A673 (cell line): ENCODE data around the gene PRSS56. TPM values are rescaled to one million over a fixed set of nuclear protein-coding genes. Genes with fewer than 3 reads are reported as not detected.
A peak's percentile ranks its signal among the peaks of the same experiment; 100 is the strongest.

Experiments
- BruUV-seq: library from RNA; stranded (reverse); fragments of 400-500 nt; replicated peaks from 2 replicates; lab custom pipeline; 2021; lab: Mats Ljungman, UMichigan
- CTCF ChIA-PET: fragments of 300-600 bp; sonication (Branson Sonifier 250); formaldehyde crosslinking; loops from one replicate; lab custom pipeline; 2022; ENCODE audit warnings: antibody characterized with exemption; lab: Charles Lee
- POLR2A ChIA-PET: fragments of 300-600 bp; sonication (Branson Sonifier 250); formaldehyde crosslinking; loops from one replicate; lab custom pipeline; 2022; ENCODE audit warnings: antibody characterized with exemption; ENCODE audit not compliant: low non-redundant PET; lab: Charles Lee
- DNase-seq: peaks from one replicate; pipeline ENCODE4 v3.0.0-alpha.2; 2015; ENCODE audit warnings: low spot score
- H3K27ac ChIP-seq: fragments of 200-600 bp; sonication (generic); 2 replicates; pipeline ENCODE4 v1.5.1; 2016; ENCODE audit warnings: mixed run types, low read depth, mild to moderate bottlenecking, mixed read lengths, antibody characterized with exemption, low read length; ENCODE audit not compliant: poor library complexity, severe bottlenecking
- H3K27me3 ChIP-seq: fragments of 200-600 bp; sonication (generic); replicated peaks from 2 replicates; pipeline ENCODE4 v1.6.1; 2017; ENCODE audit warnings: mixed run types, low read depth, mild to moderate bottlenecking, mixed read lengths, antibody characterized with exemption, low read length; ENCODE audit not compliant: insufficient read depth, poor library complexity
- H3K36me3 ChIP-seq: fragments of 200-600 bp; sonication (generic); 2 replicates; pipeline ENCODE4 v1.6.1; 2016; ENCODE audit warnings: mixed run types, mild to moderate bottlenecking, mixed read lengths, antibody characterized with exemption, low read length; ENCODE audit not compliant: insufficient read depth, poor library complexity, severe bottlenecking
- H3K4me1 ChIP-seq: fragments of 200-600 bp; sonication (generic); 2 replicates; pipeline ENCODE4 v1.6.1; 2017; ENCODE audit warnings: mixed run types, mild to moderate bottlenecking, mixed read lengths, antibody characterized with exemption, low read length; ENCODE audit not compliant: insufficient read depth, poor library complexity, severe bottlenecking
- H3K4me3 ChIP-seq: fragments of 200-600 bp; sonication (generic); 2 replicates; pipeline ENCODE4 v1.5.1; 2016; ENCODE audit warnings: low read depth, mixed run types, mild to moderate bottlenecking, mixed read lengths, low read length; ENCODE audit not compliant: poor library complexity, severe bottlenecking
- H3K9me3 ChIP-seq: fragments of 200-600 bp; sonication (generic); 2 replicates; pipeline ENCODE4 v1.6.1; 2016; ENCODE audit warnings: mixed run types, low read depth, mild to moderate bottlenecking, mixed read lengths, antibody characterized with exemption, low read length; ENCODE audit not compliant: poor library complexity, severe bottlenecking
- CTCF ChIP-seq: fragments of 300-800, 200-600 bp; sonication (generic); conservative IDR thresholded peaks from 2 replicates; pipeline ENCODE4 v1.5.1; 2017; ENCODE audit warnings: low read depth, mild to moderate bottlenecking, antibody characterized with exemption, low read length, moderate library complexity, mixed read lengths
- EZH2 ChIP-seq: fragments of 200-600 bp; sonication (generic); IDR thresholded peaks from 2 replicates; pipeline ENCODE4 v1.6.1; 2017; ENCODE audit warnings: borderline replicate concordance, low read depth, mild to moderate bottlenecking, mixed read lengths, antibody characterized with exemption, low read length; ENCODE audit not compliant: poor library complexity, severe bottlenecking
- intact Hi-C: fragments of 100-400 bp; cut with micrococcal nuclease; formaldehyde crosslinking; loops from one replicate; pipeline ENCODE4 v1.10.0; 2022; ENCODE audit not compliant: unreplicated experiment
- total RNA-seq: library from RNA; stranded (reverse); gene quantifications from 2 replicates; pipeline ENCODE4 v1.2.3, GENCODE V29; 2021

PRSS56 gene
- total RNA-seq, 1 experiment from 2014 or later, result not detected

DNA sequence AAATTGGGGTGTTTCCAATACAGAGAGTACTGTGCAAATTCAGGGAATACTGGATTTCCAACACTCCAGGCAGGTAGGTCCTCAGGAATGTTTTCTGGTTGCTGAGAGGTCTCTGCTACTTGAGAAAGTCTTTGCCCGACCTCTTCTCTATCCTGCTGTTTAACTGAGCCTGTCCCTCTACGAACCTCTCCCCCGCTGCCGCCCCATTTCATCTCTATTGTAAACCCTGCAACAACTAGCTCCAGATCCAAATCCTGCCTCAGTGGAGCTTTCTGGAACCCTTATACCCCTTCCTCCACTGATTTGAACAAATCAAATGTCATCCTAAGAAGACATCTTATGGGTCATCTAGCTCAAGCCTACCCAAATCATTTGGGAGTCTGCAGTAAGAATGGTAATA lies 31.6 kb downstream of the PRSS56 start:
- intact Hi-C loops, result no loop called here
- TF ChIP-seq EZH2, result no peak
- no peak for TF ChIP-seq CTCF
- Histone ChIP-seq H3K36me3 (peaks cover 18% of the 10 kb centered on the region), H3K4me1 (peaks cover 8% of the 10 kb centered on the region), H3K27ac (no peak overlapping the region), H3K4me3 (peak overlapping the region; percentile 76), H3K9me3 (no peaks in the 10 kb centered on the region), H3K27me3 (no peaks in the 10 kb centered on the region)
- POLR2A ChIA-PET, result no interaction called here
- DNase-seq, result no peak
- no TSS peak for BruUV-seq
- CTCF ChIA-PET, result no interaction called here

DNA sequence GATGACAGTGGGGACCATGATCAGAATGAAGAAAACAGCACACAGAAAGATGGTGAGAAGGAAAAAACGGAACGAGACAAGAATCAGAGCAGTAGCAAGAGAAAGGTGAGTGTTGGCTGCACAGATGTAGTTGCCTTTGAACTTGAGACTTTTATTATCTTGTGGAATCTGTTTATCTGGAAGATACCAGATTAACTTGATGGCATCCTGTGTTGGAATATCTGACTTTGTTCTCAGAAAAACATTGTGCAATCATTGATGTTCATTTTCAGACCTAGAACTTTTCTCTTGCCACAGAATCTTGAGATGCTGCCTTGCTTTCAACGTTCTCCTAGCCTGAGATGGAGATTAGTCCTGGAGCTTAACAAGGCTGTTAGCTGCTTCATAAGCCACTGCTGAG lies 36.2 kb downstream of the PRSS56 start:
- H3K36me3 ChIP-seq, result peaks cover 43% of the 10 kb centered on the region
- ChIA-PET POLR2A (no interaction called here), CTCF (no interaction called here)
- no peaks in the 10 kb centered on the region for H3K9me3 ChIP-seq
- no TSS peak for BruUV-seq
- H3K4me1 ChIP-seq, result peaks cover 6% of the 10 kb centered on the region
- no peaks in the 10 kb centered on the region for H3K27me3 ChIP-seq
- no peak overlapping the region for H3K4me3 ChIP-seq
- no peak for DNase-seq
- TF ChIP-seq EZH2 (no peak), CTCF (no peak)
- no peak overlapping the region for H3K27ac ChIP-seq
- intact Hi-C loops, result no loop called here

DNA sequence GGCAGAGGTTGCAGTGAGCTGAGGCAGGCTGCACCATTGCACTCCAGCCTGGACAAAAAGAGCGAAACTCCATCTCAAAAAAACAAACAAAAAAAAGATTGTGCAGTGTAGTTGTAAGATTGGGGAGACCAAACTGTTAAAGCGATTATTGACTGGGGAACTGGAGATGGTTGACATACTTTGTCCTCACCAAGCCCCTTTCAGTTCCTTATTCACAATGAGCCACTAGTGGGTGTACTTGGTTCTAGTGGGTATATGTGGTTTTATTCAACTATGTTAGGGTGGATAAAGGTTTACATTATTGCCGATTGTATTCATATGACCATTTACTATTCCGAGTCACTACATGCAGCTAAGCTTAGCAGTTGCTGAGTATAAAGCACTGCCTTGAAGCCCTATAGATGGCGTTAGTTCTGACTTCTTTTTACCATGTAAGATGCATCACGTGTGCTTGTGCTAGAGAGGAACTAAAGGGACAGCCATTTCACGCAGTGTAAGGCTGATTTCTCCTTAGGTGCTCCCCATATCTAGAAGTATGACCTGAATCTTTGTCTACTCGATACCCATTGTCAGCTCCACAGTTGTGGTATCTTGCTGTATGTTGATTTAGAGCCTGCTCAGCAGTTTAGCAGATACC lies 42.4 kb downstream of the PRSS56 start:
- ChIA-PET CTCF (interaction anchor here (0.6 kb wide), 1 partner anchor 51 kb away, joined by 14 read pairs; no protein-coding TSS in a partner anchor), POLR2A (no interaction called here)
- Histone ChIP-seq H3K27me3 (no peaks in the 10 kb centered on the region), H3K9me3 (no peaks in the 10 kb centered on the region), H3K36me3 (peaks cover 66% of the 10 kb centered on the region), H3K27ac (no peak overlapping the region), H3K4me1 (no peaks in the 10 kb centered on the region), H3K4me3 (no peak overlapping the region)
- intact Hi-C loops, result no loop called here
- TF ChIP-seq CTCF (no peak), EZH2 (no peak)
- no peak for DNase-seq
- no TSS peak for BruUV-seq
